ENCODE data around the gene LRRTM4.

LRRTM4 gene

GRCh38 chr2:76938153-76938552 is 584.0 kb downstream of the LRRTM4 start:
- TF ChIP-seq, protein P1, sequence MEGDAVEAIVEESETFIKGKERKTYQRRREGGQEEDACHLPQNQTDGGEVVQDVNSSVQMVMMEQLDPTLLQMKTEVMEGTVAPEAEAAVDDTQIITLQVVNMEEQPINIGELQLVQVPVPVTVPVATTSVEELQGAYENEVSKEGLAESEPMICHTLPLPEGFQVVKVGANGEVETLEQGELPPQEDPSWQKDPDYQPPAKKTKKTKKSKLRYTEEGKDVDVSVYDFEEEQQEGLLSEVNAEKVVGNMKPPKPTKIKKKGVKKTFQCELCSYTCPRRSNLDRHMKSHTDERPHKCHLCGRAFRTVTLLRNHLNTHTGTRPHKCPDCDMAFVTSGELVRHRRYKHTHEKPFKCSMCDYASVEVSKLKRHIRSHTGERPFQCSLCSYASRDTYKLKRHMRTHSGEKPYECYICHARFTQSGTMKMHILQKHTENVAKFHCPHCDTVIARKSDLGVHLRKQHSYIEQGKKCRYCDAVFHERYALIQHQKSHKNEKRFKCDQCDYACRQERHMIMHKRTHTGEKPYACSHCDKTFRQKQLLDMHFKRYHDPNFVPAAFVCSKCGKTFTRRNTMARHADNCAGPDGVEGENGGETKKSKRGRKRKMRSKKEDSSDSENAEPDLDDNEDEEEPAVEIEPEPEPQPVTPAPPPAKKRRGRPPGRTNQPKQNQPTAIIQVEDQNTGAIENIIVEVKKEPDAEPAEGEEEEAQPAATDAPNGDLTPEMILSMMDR (conservative IDR thresholded peaks at IDR 0.05; ENCODE audit: low read length), result no peak
- H3K4me3 ChIP-seq (ENCODE audit: low read length), result no peak overlapping the region
- no peak for DNase-seq (ENCODE audit: low read depth)

- TF ChIP-seq, protein P1 (conservative IDR thresholded peaks at IDR 0.05; ENCODE audit: low read length), result no peak
- no peak overlapping the region for H3K4me3 ChIP-seq (ENCODE audit: low read length)
- DNase-seq (ENCODE audit: low read depth), result no peak
Measured at GRCh38 chr2:76932550-76932949, 589.6 kb downstream of the LRRTM4 start.

DNA sequence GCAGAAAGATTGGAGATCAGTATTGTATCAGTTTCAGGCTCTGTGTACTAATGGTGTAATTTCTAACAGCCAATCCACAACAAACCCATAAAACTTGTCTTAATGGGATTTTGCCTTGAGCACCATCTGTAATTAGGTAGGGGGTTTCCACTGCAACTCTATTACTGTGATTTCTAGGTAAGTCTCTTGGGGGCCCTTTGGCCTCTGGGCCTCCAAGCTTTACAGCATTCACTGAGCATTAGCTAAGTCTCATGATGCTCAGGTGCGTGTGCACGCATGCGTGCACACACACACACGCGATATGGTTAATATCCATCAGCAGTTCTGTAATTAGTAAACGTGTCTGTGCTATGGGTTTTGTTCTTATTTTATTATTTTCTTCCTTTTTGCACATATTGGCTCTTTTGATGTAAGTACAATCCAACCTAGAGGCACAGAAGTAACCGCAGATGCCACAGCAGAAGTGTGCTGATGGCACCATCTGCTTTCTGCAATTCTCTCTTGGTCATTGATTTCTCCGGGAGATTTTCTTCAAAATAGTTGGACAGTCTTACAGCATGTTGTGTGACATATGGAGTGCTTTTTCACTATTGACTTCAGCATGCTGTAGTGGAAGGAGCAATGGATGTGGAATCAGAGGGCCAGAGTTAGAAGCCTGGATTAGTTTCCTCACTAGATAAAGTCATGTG is 592.0 kb downstream of the LRRTM4 start:
- no peak overlapping the region for H3K4me3 ChIP-seq (ENCODE audit: low read length)
- TF ChIP-seq, protein P1 (conservative IDR thresholded peaks at IDR 0.05; ENCODE audit: low read length), result no peak
- DNase-seq (ENCODE audit: low read depth), result no peak

DNA sequence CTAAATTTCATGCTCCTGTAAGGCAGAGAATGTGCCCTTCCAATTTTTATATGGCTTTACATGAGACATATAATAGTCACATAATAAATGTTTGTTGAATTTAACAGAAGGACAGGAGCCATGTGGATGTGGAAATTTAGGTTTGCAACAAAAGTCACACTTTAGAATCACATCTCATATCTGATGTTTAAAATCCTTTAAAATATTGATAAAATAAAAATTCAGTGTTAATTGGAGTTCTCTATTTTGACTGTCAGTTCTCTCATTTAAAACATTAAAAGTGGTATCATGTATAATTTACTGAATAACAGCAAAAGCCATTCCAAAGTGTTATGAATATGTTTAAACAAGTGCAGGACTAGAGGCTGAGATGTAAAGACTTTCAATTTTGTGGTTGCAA is 594.1 kb downstream of the LRRTM4 start:
- DNase-seq (ENCODE audit: low read depth), result no peak
- TF ChIP-seq, protein P1 (conservative IDR thresholded peaks at IDR 0.05; ENCODE audit: low read length), result no peak
- no peak overlapping the region for H3K4me3 ChIP-seq (ENCODE audit: low read length)

DNA sequence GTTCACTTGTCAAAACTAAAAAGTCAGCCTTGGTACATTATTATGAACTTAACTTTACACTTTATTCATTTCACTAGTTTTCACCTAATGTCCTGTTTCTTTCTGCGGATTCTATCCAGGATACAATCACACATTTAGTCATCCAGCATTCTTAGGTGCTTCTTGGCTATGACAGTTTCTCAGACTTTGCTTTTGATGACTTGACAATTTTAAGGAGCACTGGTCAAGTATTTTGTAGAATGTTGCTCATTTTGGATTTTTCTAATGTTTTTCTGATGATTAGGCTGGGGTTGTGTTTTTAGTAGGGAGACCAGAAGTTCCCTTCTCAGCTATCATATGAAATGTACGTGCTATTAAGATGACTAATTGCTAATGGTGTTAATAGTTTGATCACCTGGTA is 601.2 kb downstream of the LRRTM4 start:
- no peak for DNase-seq (ENCODE audit: low read depth)
- TF ChIP-seq, protein P1 (conservative IDR thresholded peaks at IDR 0.05; ENCODE audit: low read length), result no peak
- H3K4me3 ChIP-seq (ENCODE audit: low read length), result no peak overlapping the region

GRCh38 chr2:76895469-76895868 is 626.7 kb downstream of the LRRTM4 start:
- H3K4me3 ChIP-seq (ENCODE audit: low read length), result no peak overlapping the region
- TF ChIP-seq, protein P1 (conservative IDR thresholded peaks at IDR 0.05; ENCODE audit: low read length), result no peak
- no peak for DNase-seq (ENCODE audit: low read depth)

- H3K4me3 ChIP-seq (ENCODE audit: low read length), result no peak overlapping the region
- TF ChIP-seq, protein P1 (conservative IDR thresholded peaks at IDR 0.05; ENCODE audit: low read length), result no peak
- DNase-seq (ENCODE audit: low read depth), result no peak
Measured at GRCh38 chr2:76870581-76870980, 651.6 kb downstream of the LRRTM4 start.
